ENCODE results near the gene RFX1.

- TF ChIP-seq EZH2 (IDR thresholded peaks at IDR 0.05; ENCODE audit: low read depth) (no peak), CTCF (conservative IDR thresholded peaks at IDR 0.05) (no peak)
Observed at GRCh38 chr19:13935765-13936510, 70.2 kb downstream of the RFX1 start.

All from PC-9 (cell line).